Heart left ventricle (tissue), 13 donors: ENCODE results near the gene ZNF423.

ENCODE experiments used
- CTCF ChIP-seq, 12 donors: fragments of 200-600 bp; sonication (generic) in 4 of 12; IDR thresholded peaks; one replicate each; pipeline versions ENCODE4 v1.5.0 to v1.8.0; 2018 to 2022; ENCODE audit warnings: antibody characterized with exemption in 12 of 12, mild to moderate bottlenecking in 5 of 12
- POLR2A ChIP-seq, 2 donors: fragments of 450-650 bp; IDR thresholded peaks; one replicate each; pipeline ENCODE4 v1.6.1; 2017; ENCODE audit warnings: antibody characterized with exemption in 2 of 2, mild to moderate bottlenecking in 2 of 2, moderate library complexity in 2 of 2
- donor health status: ischemic (EF 13 %, LVEDD 7.1; RV severe dilation, severe dysfunction).
- donor health status: DM: no; HTN: yes; CAD: no.
- donor health status: DM: no; HTN: no; CAD: no.
- donor health status: ischemic (EF 25% LVEDD 6.9; RV normal size, moderate dysfunction).
- donor health status: ischemic (EF 25% LVEDD 5.7; RV mildly dilated, moderate dysfunction).
- donor health status: ischemic (EF 35%, LVEDD 5.7; RV mildly dilated, moderate dysfunction).
- donor health status: nonischemic (EF 11% LVEDD 7.7; RV severe dilation, severe dysfunction).
- donor health status: DM: yes; HTN: yes; CAD: no.
- donor health status: PGD.
- donor health status: ischemic (EF 29% LVEDD 5.4; RV normal size, mild dysfunction).
- donor health status: nonischemic (EF 23%, LVEDD 6.1; RV moderate dilation, normal function).

- TF ChIP-seq CTCF (IDR thresholded peaks at IDR 0.05) (no peak), POLR2A (IDR thresholded peaks at IDR 0.05) (no peak)
These were observed 162.5 kb downstream of the ZNF423 start for GRCh38 chr16:49693445-49693844.
